ENCODE measurements around the gene CTSC. TPM values are rescaled to one million over a fixed set of nuclear protein-coding genes. Genes with fewer than 3 reads are reported as not detected.

Gene CTSC
- total RNA-seq, 1 donor from 2014 or later = 195 TPM

GRCh38 chr11:88333862-88334261 lies 3.7 kb downstream of the CTSC start:
- Histone ChIP-seq H3K36me3 (ENCODE audit: insufficient read depth, low read length) (peaks cover 33% of the 10 kb centered on the region), H3K4me3 (ENCODE audit: insufficient read depth, low read depth, low read length) (no peak overlapping the region), H3K9me3 (ENCODE audit: insufficient read depth, low read depth, low read length) (no peaks in the 10 kb centered on the region), H3K4me2 (ENCODE audit: low read length) (no peak overlapping the region), H3K79me2 (ENCODE audit: insufficient read depth, low read length) (peaks cover 28% of the 10 kb centered on the region), H3K27ac (ENCODE audit: low read depth, low read length) (no peak overlapping the region), H3K27me3 (ENCODE audit: insufficient read depth, low read length) (no peaks in the 10 kb centered on the region), H2AFZ (ENCODE audit: low read depth, low read length) (no peak overlapping the region), H3K9ac (ENCODE audit: low read length) (no peak overlapping the region), H4K20me1 (ENCODE audit: insufficient read depth, low read length) (peaks cover 3% of the 10 kb centered on the region), H3K4me1 (ENCODE audit: insufficient read depth, low read length) (peaks cover 9% of the 10 kb centered on the region)
- Mint-ChIP-seq H3K36me3 (ENCODE audit: low read depth, unreplicated experiment) (peaks cover 14% of the 10 kb centered on the region), H3K9me3 (ENCODE audit: unreplicated experiment) (no peaks in the 10 kb centered on the region), H3K4me3 (ENCODE audit: unreplicated experiment) (no peak overlapping the region), H3K27me3 (ENCODE audit: low read depth, unreplicated experiment) (no peaks in the 10 kb centered on the region), H3K4me1 (ENCODE audit: low read depth, unreplicated experiment) (peaks cover 17% of the 10 kb centered on the region), H3K27ac (ENCODE audit: unreplicated experiment) (no peak overlapping the region)
- no peak for FAIRE-seq
- DNase-seq (ENCODE audit: low read depth) = no peak
- TF ChIP-seq EZH2 (IDR thresholded peaks at IDR 0.05; ENCODE audit: insufficient read depth, low read length) = no peak
- TF ChIP-seq, protein P1, sequence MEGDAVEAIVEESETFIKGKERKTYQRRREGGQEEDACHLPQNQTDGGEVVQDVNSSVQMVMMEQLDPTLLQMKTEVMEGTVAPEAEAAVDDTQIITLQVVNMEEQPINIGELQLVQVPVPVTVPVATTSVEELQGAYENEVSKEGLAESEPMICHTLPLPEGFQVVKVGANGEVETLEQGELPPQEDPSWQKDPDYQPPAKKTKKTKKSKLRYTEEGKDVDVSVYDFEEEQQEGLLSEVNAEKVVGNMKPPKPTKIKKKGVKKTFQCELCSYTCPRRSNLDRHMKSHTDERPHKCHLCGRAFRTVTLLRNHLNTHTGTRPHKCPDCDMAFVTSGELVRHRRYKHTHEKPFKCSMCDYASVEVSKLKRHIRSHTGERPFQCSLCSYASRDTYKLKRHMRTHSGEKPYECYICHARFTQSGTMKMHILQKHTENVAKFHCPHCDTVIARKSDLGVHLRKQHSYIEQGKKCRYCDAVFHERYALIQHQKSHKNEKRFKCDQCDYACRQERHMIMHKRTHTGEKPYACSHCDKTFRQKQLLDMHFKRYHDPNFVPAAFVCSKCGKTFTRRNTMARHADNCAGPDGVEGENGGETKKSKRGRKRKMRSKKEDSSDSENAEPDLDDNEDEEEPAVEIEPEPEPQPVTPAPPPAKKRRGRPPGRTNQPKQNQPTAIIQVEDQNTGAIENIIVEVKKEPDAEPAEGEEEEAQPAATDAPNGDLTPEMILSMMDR (IDR thresholded peaks at IDR 0.05; ENCODE audit: insufficient read depth, low read depth, low read length) = no peak

DNA sequence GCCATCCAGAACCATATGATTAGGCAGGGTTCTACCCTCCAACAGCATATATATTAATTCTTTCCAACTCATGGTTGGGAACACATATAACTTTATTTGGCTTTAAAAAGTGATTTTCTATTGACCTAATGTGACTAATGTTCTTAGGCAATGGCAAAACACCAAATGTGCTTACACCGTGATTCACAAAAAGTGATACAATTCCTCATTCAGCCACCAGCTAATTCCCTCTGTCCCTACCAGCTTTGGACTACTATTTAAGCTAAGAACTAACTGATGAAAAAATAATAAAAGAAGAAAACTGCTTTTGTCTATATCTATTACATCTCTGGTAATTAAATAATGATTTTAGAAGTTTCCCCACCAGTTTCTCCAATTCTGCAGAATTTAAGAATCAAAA lies 4.7 kb downstream of the CTSC start:
- Mint-ChIP-seq H3K9me3 (ENCODE audit: unreplicated experiment) (no peaks in the 10 kb centered on the region), H3K27me3 (ENCODE audit: low read depth, unreplicated experiment) (no peaks in the 10 kb centered on the region), H3K27ac (ENCODE audit: unreplicated experiment) (no peak overlapping the region), H3K4me3 (ENCODE audit: unreplicated experiment) (no peak overlapping the region), H3K36me3 (ENCODE audit: low read depth, unreplicated experiment) (peaks cover 15% of the 10 kb centered on the region), H3K4me1 (ENCODE audit: low read depth, unreplicated experiment) (peaks cover 18% of the 10 kb centered on the region)
- Histone ChIP-seq H3K9ac (ENCODE audit: low read length) (no peak overlapping the region), H3K79me2 (ENCODE audit: insufficient read depth, low read length) (peaks cover 30% of the 10 kb centered on the region), H3K4me3 (ENCODE audit: insufficient read depth, low read depth, low read length) (no peak overlapping the region), H3K4me2 (ENCODE audit: low read length) (no peak overlapping the region), H3K4me1 (ENCODE audit: insufficient read depth, low read length) (peaks cover 2% of the 10 kb centered on the region), H3K27me3 (ENCODE audit: insufficient read depth, low read length) (no peaks in the 10 kb centered on the region), H4K20me1 (ENCODE audit: insufficient read depth, low read length) (peaks cover 3% of the 10 kb centered on the region), H3K9me3 (ENCODE audit: insufficient read depth, low read depth, low read length) (no peaks in the 10 kb centered on the region), H3K36me3 (ENCODE audit: insufficient read depth, low read length) (peaks cover 36% of the 10 kb centered on the region), H2AFZ (ENCODE audit: low read depth, low read length) (no peak overlapping the region), H3K27ac (ENCODE audit: low read depth, low read length) (no peak overlapping the region)
- FAIRE-seq (no peak), DNase-seq (ENCODE audit: low read depth) (no peak)
- no peak for TF ChIP-seq EZH2 (IDR thresholded peaks at IDR 0.05; ENCODE audit: insufficient read depth, low read length)
- TF ChIP-seq, protein P1 (IDR thresholded peaks at IDR 0.05; ENCODE audit: insufficient read depth, low read depth, low read length) = no peak

DNA sequence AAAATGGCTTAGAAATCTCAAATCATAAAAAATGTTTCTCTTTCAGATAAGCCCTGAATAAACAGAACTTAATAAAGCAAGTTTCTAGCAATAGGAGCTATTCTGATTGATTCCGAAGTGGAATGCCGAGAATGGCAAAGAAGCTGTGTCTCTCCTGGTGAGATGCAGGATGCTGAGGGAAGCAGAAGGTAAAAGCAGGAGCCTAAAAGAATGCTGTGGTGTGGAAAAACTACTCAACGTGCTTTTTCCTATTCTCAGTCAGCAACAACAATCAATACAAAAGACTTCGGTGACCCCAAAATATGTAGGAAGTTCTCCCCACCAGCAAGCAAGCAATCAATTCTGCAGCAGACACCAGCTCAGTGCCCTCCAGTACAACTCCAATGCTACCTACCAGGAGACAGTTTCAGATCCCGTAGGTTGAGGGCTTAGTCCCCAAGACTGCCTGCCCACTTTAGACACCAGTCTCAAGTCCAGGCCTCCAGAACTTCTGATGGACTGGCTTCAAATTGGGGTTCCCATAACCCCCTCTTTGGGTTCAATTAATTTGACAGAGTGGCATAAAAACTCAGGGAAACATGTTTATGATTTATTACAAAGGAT lies 6.6 kb downstream of the CTSC start:
- Histone ChIP-seq H3K36me3 (ENCODE audit: insufficient read depth, low read length) (peaks cover 38% of the 10 kb centered on the region), H3K9ac (ENCODE audit: low read length) (no peak overlapping the region), H3K27me3 (ENCODE audit: insufficient read depth, low read length) (no peaks in the 10 kb centered on the region), H3K4me3 (ENCODE audit: insufficient read depth, low read depth, low read length) (no peak overlapping the region), H3K79me2 (ENCODE audit: insufficient read depth, low read length) (peaks cover 16% of the 10 kb centered on the region), H3K4me2 (ENCODE audit: low read length) (no peak overlapping the region), H4K20me1 (ENCODE audit: insufficient read depth, low read length) (peaks cover 3% of the 10 kb centered on the region), H3K9me3 (ENCODE audit: insufficient read depth, low read depth, low read length) (no peaks in the 10 kb centered on the region), H2AFZ (ENCODE audit: low read depth, low read length) (no peak overlapping the region), H3K27ac (ENCODE audit: low read depth, low read length) (no peak overlapping the region), H3K4me1 (ENCODE audit: insufficient read depth, low read length) (no peaks in the 10 kb centered on the region)
- TF ChIP-seq, protein P1 (IDR thresholded peaks at IDR 0.05; ENCODE audit: insufficient read depth, low read depth, low read length) = no peak
- no peak for TF ChIP-seq EZH2 (IDR thresholded peaks at IDR 0.05; ENCODE audit: insufficient read depth, low read length)
- no peak for FAIRE-seq
- H3K4me1 Mint-ChIP-seq (ENCODE audit: low read depth, unreplicated experiment) = peaks cover 20% of the 10 kb centered on the region
- H3K4me3 Mint-ChIP-seq (ENCODE audit: unreplicated experiment) = no peak overlapping the region
- no peak for DNase-seq (ENCODE audit: low read depth)
- peaks cover 15% of the 10 kb centered on the region for H3K36me3 Mint-ChIP-seq (ENCODE audit: low read depth, unreplicated experiment)
- no peak overlapping the region for H3K27ac Mint-ChIP-seq (ENCODE audit: unreplicated experiment)
- H3K9me3 Mint-ChIP-seq (ENCODE audit: unreplicated experiment) = no peaks in the 10 kb centered on the region
- H3K27me3 Mint-ChIP-seq (ENCODE audit: low read depth, unreplicated experiment) = no peaks in the 10 kb centered on the region

All from astrocyte (in vitro differentiated cells and primary cell).